Measurements from ENCODE around the gene VSTM2L.
"Not testable (repeated sequence)": the region's sequence is repeated elsewhere in the genome, so short reads cannot be mapped to it uniquely, and the experiment has no call there.

VSTM2L gene

GRCh38 chr20:37955511-37955910 is 52.6 kb downstream of the VSTM2L start:
- POLR2A ChIA-PET = no interaction called here
- TF ChIP-seq CTCF (IDR thresholded peaks at IDR 0.05; ENCODE audit: insufficient read depth, low read length, missing control alignments) = no peak
- no peak overlapping the region for H3K4me3 ChIP-seq (ENCODE audit: low read depth, low read length)
- CTCF ChIA-PET = interaction anchor here (0.8 kb wide), 1 partner anchor 211 kb away, joined by 3 read pairs; no protein-coding TSS in a partner anchor
- DNase-seq (ENCODE audit: low read depth, low spot score) = no peak

- POLR2A ChIA-PET = no interaction called here
- no peak for TF ChIP-seq CTCF (IDR thresholded peaks at IDR 0.05; ENCODE audit: insufficient read depth, low read length, missing control alignments)
- no peak overlapping the region for H3K4me3 ChIP-seq (ENCODE audit: low read depth, low read length)
- CTCF ChIA-PET = no interaction called here
- no peak for DNase-seq (ENCODE audit: low read depth, low spot score)
These were observed 53.2 kb downstream of the VSTM2L start for GRCh38 chr20:37956107-37956585.

- ChIA-PET POLR2A (no interaction called here), CTCF (interaction anchor here (1.3 to 1.4 kb wide), 2 partner anchors 9 to 12 kb away, joined by 3 read pairs; no protein-coding TSS in a partner anchor)
- no peak for TF ChIP-seq CTCF (IDR thresholded peaks at IDR 0.05; ENCODE audit: insufficient read depth, low read length, missing control alignments)
- DNase-seq (ENCODE audit: low read depth, low spot score) = no peak
- H3K4me3 ChIP-seq (ENCODE audit: low read depth, low read length) = no peak overlapping the region
These were observed 56.1 kb downstream of the VSTM2L start for GRCh38 chr20:37958856-37959520.

GRCh38 chr20:37961066-37961465 is 58.1 kb downstream of the VSTM2L start:
- no peak overlapping the region for H3K4me3 ChIP-seq (ENCODE audit: low read depth, low read length)
- DNase-seq (ENCODE audit: low read depth, low spot score) = no peak
- TF ChIP-seq CTCF (IDR thresholded peaks at IDR 0.05; ENCODE audit: insufficient read depth, low read length, missing control alignments) = no peak
- ChIA-PET POLR2A (no interaction called here), CTCF (no interaction called here)

- H3K4me3 ChIP-seq (ENCODE audit: low read depth, low read length); CTCF ChIA-PET; DNase-seq (ENCODE audit: low read depth, low spot score); POLR2A ChIA-PET: not testable (repeated sequence)
These were observed 60.6 kb downstream of the VSTM2L start for GRCh38 chr20:37963483-37963882.

GRCh38 chr20:37968841-37969401 is 66.0 kb downstream of the VSTM2L start:
- ChIA-PET CTCF (no interaction called here), POLR2A (no interaction called here)
- no peak overlapping the region for H3K4me3 ChIP-seq (ENCODE audit: low read depth, low read length)
- no peak for TF ChIP-seq CTCF (IDR thresholded peaks at IDR 0.05; ENCODE audit: insufficient read depth, low read length, missing control alignments)
- no peak for DNase-seq (ENCODE audit: low read depth, low spot score)
